Dedifferentiated amniotic fluid mesenchymal stem cell (primary cell): ENCODE data around the gene DIRAS1.
A peak's percentile ranks its signal among the peaks of the same experiment; 100 is the strongest.
"Not testable (repeated sequence)": the region's sequence is repeated elsewhere in the genome, so short reads cannot be mapped to it uniquely, and the experiment has no call there.

ENCODE experiments used
- DNase-seq: peaks from one replicate; pipeline ENCODE4 v3.0.0-alpha.2; 2016; ENCODE audit errors: extremely low spot score

The DIRAS1 gene

DNA sequence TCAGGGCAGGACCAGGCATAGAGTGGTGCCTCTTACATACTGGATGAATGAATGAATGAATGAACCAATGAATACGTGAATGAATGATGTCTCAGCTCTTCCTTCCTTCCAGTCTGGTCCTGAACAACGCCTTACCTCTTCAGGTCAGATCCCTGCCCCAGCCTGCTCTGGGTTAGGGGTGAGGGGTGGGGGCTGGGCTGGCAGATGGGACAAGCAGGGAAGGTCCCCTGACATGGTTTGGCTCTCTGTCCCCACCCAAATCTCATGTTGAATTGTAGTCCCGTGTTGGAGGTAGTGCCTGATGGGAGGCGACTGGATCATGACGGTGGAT lies 9.3 kb downstream of the DIRAS1 start:
- DNase-seq, result no peak

DNA sequence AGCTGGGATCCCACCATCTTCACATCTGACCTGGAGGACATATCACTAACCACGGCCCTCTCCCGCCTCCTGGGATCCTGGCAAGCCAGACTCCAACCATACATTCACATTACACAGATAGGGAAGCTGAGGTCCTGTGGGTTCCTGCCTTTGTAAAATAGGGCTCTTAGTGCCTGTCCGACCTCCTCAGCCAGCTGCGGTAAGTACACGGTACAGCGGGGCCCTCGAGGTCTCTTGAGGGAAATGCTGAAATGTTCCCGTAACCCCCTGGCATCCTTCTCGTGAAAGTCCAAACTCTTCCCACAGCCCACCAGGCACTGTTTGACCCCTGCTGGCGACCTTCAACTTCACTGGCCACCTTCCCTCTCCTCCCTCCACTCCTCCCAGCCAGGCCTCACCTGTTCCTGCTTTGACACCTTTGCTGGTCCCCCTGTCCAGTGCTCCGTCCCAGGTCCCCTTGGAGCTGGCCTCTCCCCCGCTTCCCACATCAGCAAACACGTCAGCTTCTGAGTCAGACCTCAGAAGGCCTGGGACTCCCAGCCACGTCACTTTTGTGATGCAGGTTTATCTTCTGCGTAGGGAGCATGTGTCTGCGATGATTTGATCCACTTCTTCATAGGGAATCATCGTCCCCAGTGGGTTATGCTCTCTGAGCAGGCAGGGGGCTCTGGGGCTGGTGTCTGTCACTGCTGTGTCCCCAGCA lies 9.8 kb downstream of the DIRAS1 start:
- no peak for DNase-seq

DNA sequence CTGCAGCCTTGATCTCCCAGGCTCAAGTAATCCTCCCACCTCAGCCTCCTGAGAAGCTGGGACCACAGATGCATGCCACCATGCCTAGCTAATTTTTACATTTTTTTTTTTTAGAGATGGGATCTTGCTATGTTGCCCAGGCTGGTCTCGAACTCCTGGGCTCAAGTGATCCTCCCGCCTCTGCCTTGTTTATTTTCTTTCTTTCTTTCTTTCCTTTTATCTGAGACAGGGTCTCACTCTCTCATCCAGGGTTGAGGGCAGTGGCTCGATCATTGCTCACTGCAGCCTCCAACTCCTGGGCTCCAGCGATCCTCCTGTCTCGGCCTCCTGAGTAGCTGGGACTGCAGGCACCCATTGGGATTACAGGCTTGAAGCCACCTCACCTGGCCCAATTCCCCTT lies 14.9 kb downstream of the DIRAS1 start:
- no peak for DNase-seq

DNA sequence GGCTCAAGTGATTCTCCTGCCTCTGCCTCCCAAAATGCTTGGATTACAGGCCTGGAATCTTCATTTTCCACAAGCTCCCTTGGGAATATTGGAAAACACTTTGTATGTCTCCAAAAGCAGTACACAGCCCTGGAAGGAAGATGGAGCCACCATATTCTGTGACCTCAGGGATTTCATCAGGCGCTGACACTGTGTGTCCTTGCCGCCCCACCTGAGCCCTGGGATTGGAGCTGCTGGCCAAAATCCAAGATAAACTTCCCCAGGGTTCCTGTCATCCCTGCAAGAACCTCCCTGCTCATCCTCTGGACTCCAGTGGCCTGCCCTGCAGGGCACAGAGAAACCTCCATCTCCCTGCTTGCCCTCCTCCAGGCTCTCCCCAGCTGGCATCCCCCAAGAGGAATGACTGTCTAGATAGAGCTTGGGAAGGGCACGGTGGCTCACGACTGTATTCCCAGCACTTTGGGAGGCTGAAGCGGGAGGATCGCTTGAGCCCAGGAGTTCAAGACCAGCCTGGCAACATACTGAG lies 17.4 kb downstream of the DIRAS1 start:
- DNase-seq, result no peak

DNA sequence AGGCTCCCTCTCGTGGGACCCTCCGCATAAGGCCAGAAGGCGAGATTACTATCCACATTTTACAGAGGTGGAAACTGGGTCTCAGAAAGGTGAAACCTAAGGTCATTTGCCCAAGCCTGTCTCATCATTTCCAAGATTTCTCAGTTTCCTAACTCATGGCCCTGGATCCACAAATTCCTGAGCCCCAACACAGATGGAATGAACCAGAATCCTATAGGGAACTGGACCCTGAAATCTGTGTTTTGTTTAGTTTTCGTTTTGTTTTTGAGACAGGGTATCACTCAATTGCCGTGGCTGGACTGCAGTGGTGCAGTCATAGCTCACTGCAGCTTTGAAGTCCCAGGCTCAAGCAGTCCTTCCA lies 18.1 kb downstream of the DIRAS1 start:
- DNase-seq, result no peak

DNA sequence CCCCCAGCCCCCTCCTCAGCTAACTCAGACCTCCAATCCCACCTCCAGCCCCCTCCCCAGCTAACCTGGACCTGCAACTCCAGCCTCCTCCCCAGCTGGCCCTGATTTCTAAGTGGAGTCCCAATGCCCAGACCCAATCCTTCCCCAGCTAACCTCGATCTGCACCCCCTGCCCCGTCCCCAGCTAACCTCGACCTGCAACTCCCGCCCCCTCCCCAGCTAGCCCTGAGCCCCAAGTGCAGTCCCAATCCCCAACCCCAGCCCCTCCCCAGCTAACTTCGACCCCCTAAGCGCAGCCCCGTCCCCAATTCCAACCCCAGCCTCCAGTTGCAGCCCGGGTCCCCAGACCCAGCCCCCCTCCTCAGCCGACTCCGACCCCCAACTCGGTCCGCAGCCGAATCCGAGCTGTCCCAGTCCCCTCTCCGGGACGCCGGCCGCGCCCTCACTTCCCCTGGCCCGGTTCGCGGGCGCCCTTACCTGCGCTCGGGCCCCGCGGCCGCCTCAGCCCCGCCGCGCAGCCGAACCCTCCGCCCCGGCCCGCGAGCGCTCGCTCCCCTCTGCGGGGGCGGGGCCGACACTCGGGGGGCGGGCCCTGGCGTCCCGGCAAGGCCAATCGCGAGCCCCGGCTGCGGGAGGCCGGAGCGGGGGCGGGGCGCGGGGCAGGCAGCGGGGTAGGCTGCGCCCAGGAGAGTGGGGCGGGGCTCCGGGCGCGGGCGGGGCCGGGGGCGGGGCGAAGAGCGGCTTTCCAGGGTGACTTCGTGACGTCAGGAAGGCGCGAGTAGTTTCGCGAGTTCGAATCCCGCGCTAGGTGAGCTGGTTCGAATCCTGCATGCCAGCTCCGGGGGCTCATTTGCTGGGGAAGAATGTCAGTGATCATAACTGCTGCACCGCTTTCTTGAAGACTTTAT lies 18.7 kb downstream of the DIRAS1 start, which contains the start of gene GNG7:
Gene GNG7, minus strand, starts transcription at position 525 of the 907 bp plus-strand sequence. CDS start 182,006 bp downstream, outside the sequence.
- peak; percentile 58 for DNase-seq

DNA sequence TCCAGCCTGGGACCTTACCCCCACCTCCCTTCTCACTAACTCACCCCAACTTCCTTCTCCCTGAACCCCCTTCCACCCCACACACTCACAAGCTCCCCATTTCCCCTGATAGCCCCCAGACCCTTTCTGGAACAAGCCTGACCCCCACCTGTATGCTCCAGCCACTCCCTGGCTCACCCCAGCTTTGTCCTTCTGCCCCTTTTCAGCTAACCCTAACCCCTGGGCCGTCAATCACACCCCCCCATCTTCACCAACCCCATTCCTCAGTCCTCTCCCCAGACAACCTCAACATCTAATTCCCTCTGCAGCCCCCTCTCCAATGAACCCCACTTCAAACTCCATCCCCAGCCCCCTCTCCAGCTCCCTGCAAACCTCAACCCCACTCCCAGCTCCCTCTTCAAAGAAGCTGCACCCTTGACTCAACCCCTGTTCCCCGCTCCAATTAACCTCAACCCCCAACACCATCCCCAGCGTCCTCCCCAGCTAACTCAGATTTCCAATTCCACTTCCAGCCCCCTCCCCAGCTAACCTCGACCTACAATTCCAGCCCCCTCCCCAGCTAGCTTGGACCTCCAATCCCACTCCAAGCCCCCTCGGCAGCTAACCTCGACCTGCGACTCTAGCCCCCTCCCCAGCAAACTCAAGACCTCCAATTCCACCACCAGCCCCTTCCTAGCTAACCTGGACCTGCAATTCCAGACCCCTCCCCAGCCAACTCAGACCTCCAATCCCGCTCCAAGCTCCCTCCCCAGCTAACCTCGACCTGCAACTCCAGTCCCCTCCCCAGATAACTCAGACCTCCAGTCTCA lies 19.6 kb downstream of the DIRAS1 start:
- no peak for DNase-seq

DNA sequence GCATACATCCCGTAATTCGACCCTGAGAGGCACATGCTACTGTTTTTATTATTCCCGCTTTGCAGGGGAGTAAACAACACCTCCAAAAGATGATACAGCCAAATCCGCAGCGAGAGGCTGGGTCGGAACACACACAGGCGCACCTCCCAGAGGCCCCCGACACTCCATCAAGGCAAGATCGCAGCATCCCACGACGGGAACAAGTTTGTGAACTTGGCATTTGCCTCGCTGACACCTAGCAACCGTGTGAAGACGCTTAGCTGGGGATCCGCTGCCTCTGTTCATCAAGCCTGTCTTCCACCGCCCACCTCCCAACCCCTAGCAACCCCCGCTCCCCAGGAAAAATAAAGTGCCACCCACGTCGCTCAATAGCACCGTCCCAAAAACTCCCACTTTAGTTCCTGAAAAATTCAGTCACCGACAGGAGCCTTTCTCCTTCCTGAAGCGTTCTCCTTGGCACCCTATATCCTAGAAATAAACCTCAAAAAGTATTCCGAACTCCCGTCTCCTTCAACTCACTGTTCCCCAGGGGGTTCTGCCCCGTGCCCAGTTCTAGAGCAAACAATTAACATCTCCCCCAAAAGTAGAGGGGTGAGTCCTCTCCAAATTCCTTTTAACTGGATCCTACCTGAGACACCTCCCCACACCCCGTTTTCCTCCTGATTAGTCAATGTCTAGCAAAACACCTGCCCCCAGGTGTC lies 20.4 kb downstream of the DIRAS1 start:
- no peak for DNase-seq

DNA sequence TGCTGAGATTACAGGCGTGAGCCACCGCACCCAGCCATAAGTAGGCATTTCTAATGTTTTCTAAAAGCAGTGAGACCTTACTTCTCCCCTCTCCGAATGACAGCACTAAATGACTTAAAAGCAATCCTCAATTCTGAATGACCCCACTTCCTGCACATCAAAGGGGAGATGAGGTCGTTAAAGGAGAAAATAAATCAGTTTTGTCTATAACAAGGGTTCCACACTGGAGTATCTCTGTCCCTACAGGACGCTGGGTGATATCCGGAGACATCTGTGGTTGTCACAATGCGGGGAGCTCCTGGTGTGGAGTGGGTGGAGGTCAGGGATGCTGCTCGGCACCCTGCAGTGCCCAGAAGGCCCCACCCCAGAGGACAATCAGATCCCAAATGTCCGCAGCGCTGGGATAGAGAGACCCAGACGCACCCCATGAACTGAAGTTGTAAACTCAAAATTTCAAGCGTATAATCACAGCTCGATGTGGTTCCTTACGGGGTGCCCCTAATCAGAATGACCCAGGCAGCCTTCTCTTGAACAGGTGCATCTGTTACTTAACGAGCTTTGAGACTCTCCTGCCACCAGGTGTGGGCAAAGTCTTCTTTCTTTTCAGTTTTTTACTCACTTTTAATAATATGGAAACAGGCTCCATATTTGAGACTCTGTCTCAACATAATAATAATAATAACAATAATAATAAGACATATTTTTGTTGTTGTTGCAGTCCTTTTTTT lies 21.6 kb downstream of the DIRAS1 start:
- DNase-seq, result no peak

DNA sequence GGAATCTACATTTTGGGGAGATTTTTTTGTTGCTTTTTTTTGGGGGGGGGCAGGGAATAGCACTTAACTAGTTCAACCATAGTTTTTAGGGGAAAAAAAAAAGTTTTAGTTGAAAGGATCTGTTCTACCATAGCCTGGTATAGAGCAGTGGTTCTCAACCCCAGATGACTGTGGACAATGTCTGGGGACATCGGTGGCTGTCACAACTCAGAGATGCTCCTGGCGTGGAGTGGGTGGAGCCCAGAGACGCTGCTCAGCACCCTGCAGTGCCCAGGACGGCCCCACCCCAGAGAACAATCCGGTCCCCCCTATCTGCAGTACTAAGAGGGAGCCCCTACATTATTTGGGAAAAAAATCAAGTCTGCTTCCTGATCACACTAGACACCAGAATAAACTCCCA lies 27.0 kb downstream of the DIRAS1 start:
- DNase-seq, result no peak

DNA sequence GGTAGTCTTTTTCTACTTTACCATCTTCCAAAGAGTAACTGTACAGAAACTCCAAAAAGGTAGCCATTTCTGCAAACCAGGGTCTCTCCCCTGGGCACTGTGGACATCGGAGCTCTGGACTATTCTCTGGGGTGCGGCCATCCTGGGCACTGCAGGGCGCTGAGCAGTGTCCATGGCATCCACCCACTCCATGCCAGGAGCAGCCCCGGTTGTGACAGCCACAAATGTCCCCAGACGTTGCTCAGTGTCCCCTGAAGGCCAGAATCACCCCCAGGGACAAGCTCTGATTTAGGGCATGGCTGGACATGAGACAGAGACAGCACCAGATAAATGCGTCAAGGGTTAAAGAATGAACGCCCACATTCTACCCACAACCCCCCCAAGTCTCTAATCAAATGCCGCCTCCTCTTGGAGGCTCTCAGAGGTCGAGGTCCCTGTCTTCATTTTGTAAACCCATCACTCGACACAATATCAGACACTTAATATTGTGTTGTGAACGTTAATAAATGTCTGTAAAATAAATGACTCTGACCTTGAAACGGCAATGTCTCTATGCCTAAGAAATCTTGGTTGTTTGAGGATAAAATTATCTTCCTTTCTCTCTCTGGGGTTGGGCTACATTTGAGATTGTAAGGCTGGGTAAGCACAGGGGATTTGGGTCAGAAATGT lies 27.5 kb downstream of the DIRAS1 start:
- no peak for DNase-seq

DNA sequence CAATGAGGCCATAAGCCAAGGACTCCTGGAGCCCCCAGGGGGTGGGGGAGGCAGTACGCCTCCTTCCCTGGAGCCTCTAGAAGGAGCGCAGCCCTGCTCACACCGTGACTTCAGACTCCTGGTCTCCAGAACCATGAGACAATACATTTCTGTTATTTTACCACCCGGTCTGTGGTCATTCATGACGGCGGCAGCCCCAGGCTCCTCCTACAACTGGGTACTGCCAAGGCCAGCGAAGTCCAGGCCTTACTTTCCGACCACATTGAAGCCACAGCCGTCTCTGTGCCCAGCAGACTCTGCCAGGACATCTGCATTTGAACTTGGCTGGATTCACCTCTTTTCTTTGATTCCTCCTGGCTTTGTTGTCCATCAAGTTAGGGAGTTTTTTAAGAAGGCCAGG lies 29.2 kb downstream of the DIRAS1 start:
- DNase-seq, result no peak

DNA sequence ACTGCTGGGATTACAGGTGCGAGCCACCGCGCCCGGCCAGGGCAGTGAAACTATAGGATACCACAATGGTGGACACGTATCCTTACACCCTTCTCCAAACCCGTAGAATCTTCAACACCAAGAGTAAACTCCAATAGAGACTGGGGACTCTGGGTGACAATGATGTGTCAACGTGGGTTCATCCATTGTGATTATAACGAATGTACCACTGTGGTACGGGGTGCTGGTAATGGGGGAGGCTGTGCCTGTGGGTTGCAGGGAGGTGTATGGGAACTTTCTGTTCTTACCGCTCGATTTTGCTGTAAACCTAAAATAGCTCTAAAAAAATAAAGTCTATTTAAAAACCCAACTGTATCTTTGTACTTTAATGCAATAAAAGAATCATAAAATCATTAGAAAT lies 30.3 kb downstream of the DIRAS1 start:
- DNase-seq, result no peak

DNA sequence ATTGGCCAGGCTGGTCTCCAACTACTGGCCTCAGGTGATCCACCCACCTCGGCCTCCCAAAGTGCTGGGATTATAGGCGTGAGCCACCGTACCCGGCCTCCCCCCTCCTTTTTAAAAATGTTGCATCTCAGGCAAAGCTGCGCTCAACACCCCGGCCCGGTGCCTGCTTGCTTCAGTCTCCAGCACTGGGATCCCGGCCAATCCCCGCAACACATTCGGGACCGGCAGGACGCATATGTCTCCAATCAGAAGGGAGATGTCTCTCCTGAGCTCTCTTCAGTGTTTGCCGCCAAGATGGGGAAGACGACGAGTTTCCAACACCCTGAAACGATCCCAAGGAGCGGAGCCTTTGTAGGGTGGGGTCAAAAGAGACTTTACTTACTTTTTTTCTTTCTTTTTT lies 34.8 kb downstream of the DIRAS1 start:
- no peak for DNase-seq

DNA sequence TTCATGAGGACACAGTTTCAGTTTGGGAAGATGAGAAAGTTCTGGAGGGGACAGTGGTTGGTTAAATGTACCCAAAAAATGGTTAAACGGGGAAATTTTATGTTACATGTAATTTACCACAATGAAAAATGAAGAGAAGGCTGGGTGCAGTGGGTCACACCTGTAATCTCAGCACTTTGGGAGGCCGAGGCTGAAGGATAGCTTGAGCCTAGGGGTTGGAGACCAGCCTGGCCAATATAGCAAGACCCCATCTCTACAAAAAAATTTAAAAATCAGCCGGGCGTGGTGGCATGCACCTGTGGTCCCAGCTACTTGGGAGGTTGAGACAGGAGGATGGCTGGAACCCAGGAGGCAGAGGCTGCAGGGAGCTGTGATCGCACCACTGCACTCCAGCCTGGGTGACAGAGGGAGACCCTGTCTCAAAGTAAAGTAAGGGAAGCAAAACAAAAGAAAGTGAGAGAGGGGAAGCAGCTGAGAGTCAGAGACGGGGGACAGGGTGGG lies 35.9 kb downstream of the DIRAS1 start:
- DNase-seq, result no peak

DNA sequence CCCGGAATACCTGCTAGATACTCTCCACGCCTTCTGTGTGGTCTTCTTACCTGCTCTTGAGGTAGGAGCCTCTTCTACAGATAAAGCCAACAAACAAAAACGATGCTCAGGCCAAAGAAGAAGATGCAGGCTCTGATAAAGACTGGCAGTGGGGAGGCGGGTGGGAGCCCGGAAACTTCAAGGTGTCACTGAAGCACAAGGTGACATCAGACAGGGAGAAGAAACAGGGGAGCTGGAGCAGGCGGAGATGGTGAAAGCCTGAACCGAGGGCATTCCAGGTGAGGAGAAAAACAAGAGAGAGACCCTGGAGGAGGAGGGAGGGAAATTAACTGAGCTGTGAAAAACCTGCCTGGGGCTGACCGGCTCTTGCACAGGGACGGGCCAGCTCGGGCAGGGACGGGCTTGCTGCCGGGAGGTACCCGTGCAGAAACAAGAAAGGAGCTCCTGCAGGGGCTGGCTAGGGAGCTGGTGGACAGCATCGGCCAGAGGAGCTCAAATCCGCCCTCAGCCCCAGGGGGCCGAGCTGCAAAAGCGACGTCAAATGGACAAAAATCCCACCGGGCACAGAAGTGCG lies 37.7 kb downstream of the DIRAS1 start:
- DNase-seq, result no peak

DNA sequence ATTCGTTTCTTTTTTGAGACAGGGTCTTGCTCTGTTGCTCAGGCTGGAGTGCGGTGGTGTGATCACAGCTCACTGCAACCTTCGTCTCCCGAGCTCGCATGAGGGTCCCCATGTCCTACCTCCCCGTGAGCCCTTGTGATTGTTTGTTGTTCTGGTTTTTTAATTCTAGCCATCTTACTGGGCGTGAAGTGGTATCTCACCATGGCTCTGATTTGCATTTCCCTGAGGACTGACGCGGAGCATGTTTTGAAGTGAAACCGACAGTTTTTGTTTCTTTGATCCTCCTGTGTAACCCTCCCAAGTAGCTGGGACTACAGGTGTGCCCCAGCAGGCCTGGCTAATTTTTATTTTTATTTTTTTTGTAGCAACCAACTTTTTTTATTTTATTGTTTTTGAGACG lies 40.4 kb downstream of the DIRAS1 start:
- no peak for DNase-seq

DNA sequence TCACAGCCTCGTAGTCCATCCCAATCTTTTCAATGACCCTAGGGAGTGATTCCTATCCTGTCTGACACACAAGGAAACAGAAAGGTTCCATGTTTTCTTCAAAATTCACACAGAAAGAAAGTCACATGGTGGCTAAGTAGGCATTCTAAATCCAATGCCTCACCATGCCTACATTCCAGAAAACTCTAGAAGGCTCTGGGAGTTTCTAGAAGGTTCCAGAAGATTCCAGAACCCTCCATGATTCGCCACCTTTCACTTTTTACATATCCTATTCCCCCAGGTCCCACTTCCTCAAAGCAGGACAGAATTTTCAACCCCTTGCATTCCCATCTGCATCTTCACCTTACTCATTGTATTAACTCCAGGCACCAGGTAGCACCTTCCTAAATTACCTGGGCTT lies 41.7 kb downstream of the DIRAS1 start:
- no peak for DNase-seq

DNA sequence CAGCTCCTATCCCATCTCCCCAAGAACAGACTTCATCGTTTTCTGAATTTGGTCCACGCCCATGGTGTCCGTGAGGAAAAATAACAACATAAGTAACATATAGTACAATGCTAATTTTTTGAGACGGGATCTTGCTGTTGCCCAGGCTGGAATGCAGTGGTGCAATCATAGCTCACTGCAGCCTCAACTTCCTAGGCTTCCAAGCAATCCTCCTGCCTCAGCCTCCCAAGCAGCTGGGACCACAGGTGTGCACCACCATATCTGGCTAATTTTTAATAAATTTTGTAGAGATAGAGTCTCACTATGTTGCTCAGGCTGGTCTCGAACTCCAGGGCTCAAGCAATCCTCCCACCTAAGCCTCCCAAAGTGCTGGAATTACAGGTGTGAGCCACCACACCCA lies 42.2 kb downstream of the DIRAS1 start:
- not testable (repeated sequence) for DNase-seq
